ENCODE results near the gene FZD7.

Gene FZD7

GRCh38 chr2:202014759-202015211 is 18.9 kb upstream of the FZD7 start:
- no peak for DNase-seq

GRCh38 chr2:202015471-202015870 is 18.2 kb upstream of the FZD7 start:
- no peak for DNase-seq

GRCh38 chr2:202016579-202017227 is 17.0 kb upstream of the FZD7 start:
- no peak for DNase-seq

GRCh38 chr2:202017940-202018339 is 15.7 kb upstream of the FZD7 start:
- DNase-seq: no peak

- DNase-seq: no peak
These were observed 14.7 kb upstream of the FZD7 start for GRCh38 chr2:202018950-202019349.

GRCh38 chr2:202019689-202020450 is 13.8 kb upstream of the FZD7 start:
- no peak for DNase-seq

- DNase-seq: no peak
These were observed 10.9 kb upstream of the FZD7 start for GRCh38 chr2:202022755-202023154.

- no peak for DNase-seq
These were observed 10.3 kb upstream of the FZD7 start for GRCh38 chr2:202023198-202023903.

- DNase-seq: no peak
These were observed 9.8 kb upstream of the FZD7 start for GRCh38 chr2:202023904-202024266.

- DNase-seq: no peak
These were observed 8.8 kb upstream of the FZD7 start for GRCh38 chr2:202024871-202025270.

GRCh38 chr2:202025816-202026215 is 7.8 kb upstream of the FZD7 start:
- DNase-seq: peak; percentile 42

- no peak for DNase-seq
These were observed 7.1 kb upstream of the FZD7 start for GRCh38 chr2:202026507-202026906.

GRCh38 chr2:202030691-202031090 is 3.0 kb upstream of the FZD7 start:
- no peak for DNase-seq

GRCh38 chr2:202031246-202031951 is 2.3 kb upstream of the FZD7 start:
- DNase-seq: no peak

GRCh38 chr2:202032846-202033316 is 774 bp upstream of the FZD7 start:
- DNase-seq: peak; percentile 17

- DNase-seq: no peak
These were observed 814 bp downstream of the FZD7 start for GRCh38 chr2:202034249-202035088.

GRCh38 chr2:202035089-202035940 is 1.7 kb downstream of the FZD7 start:
- no peak for DNase-seq

- DNase-seq: no peak
These were observed 2.3 kb downstream of the FZD7 start for GRCh38 chr2:202035941-202036372.

- DNase-seq: no peak
These were observed 3.0 kb downstream of the FZD7 start for GRCh38 chr2:202036601-202037037.

GRCh38 chr2:202037086-202037485 is 3.4 kb downstream of the FZD7 start:
- peak; percentile 31 for DNase-seq
